OCI-LY7 (cell line): ENCODE measurements around the gene NSD2. TPM values are rescaled to one million over a fixed set of nuclear protein-coding genes. Genes with fewer than 3 reads are reported as not detected.

ENCODE experiments used
- BruUV-seq: library from RNA; stranded (reverse); fragments of 400-500 nt; replicated peaks from 2 replicates; lab custom pipeline; 2021; lab: Mats Ljungman, UMichigan
- CTCF ChIA-PET: fragments of 300-600 bp; sonication (Branson Sonifier 250); formaldehyde crosslinking; loops from one replicate; lab custom pipeline; 2022; ENCODE audit warnings: antibody characterized with exemption; ENCODE audit not compliant: unreplicated experiment; lab: Charles Lee
- POLR2A ChIA-PET: fragments of 300-600 bp; sonication (Branson Sonifier 250); formaldehyde crosslinking; loops from one replicate; lab custom pipeline; 2022; ENCODE audit warnings: antibody characterized with exemption; lab: Charles Lee
- DNase-seq: peaks from one replicate; pipeline ENCODE4 v3.0.0-alpha.2; 2015; ENCODE audit warnings: low spot score
- H2AFZ ChIP-seq: fragments of 200-600 bp; sonication (generic), shearing (Covaris generic); 2 replicates; pipeline ENCODE4 v1.6.1; 2014; ENCODE audit warnings: mild to moderate bottlenecking, antibody characterized with exemption, low read length, moderate library complexity
- H3K27ac ChIP-seq: fragments of 200-600 bp; sonication (generic); 2 replicates; pipeline ENCODE4 v1.5.1; 2014; ENCODE audit warnings: mixed run types, low read depth, mild to moderate bottlenecking, moderate library complexity, low read length, inconsistent platforms; ENCODE audit not compliant: poor library complexity, severe bottlenecking
- H3K36me3 ChIP-seq: fragments of 200-600 bp; sonication (generic); 2 replicates; pipeline ENCODE4 v1.6.1; 2014; ENCODE audit warnings: mild to moderate bottlenecking, antibody characterized with exemption, low read length, moderate library complexity, mixed read lengths; ENCODE audit not compliant: insufficient read depth
- H3K4me1 ChIP-seq: fragments of 200-600 bp; sonication (generic); 2 replicates; pipeline ENCODE4 v1.5.1; 2014; ENCODE audit warnings: mild to moderate bottlenecking, low read length; ENCODE audit not compliant: insufficient read depth, poor library complexity, severe bottlenecking
- H3K4me2 ChIP-seq: fragments of 200-600 bp; sonication (generic); 2 replicates; pipeline ENCODE4 v1.6.1; 2014; ENCODE audit warnings: mild to moderate bottlenecking, low read length
- H3K4me3 ChIP-seq: fragments of 200-600 bp; sonication (generic); 2 replicates; pipeline ENCODE4 v1.5.1; 2014; ENCODE audit warnings: mild to moderate bottlenecking, low read depth, low read length; ENCODE audit not compliant: poor library complexity, severe bottlenecking
- H3K79me2 ChIP-seq: fragments of 200-600 bp; sonication (generic); 2 replicates; pipeline ENCODE4 v1.6.1; 2016; ENCODE audit warnings: low read depth, mild to moderate bottlenecking, low read length, moderate library complexity, mixed read lengths; ENCODE audit not compliant: insufficient read depth
- H3K9me2 ChIP-seq: fragments of 200-600 bp; sonication (generic); 2 replicates; pipeline ENCODE4 v1.6.1; 2016; ENCODE audit warnings: mild to moderate bottlenecking, low read length, mixed read lengths; ENCODE audit not compliant: insufficient read depth
- H3K9me3 ChIP-seq: fragments of 200-600 bp; sonication (generic); 2 replicates; pipeline ENCODE4 v1.6.1; 2014; ENCODE audit warnings: mild to moderate bottlenecking, mixed run types, low read length, mixed read lengths
- H4K20me1 ChIP-seq: fragments of 200-600 bp; sonication (generic); 2 replicates; pipeline ENCODE4 v1.6.1; 2014; ENCODE audit warnings: mild to moderate bottlenecking, antibody characterized with exemption, low read length, moderate library complexity, mixed read lengths; ENCODE audit not compliant: insufficient read depth
- CTCF ChIP-seq: fragments of 200-600 bp; sonication (generic); conservative IDR thresholded peaks from 2 replicates; pipeline ENCODE4 v1.5.1; 2014; ENCODE audit warnings: mild to moderate bottlenecking, antibody characterized with exemption, low read length, moderate library complexity, mixed read lengths
- EZH2phosphoT487 ChIP-seq: fragments of 200-600 bp; sonication (generic); IDR thresholded peaks from 2 replicates; pipeline ENCODE4 v1.6.1; 2018; ENCODE audit warnings: low read depth, borderline replicate concordance, mild to moderate bottlenecking, mixed run types, antibody characterized with exemption, low read length, moderate library complexity, mixed read lengths
- intact Hi-C: fragments of 100-400 bp; cut with micrococcal nuclease; formaldehyde crosslinking; loops from one replicate; pipeline ENCODE4 v1.10.0; 2022; ENCODE audit not compliant: unreplicated experiment
- total RNA-seq, 2 experiments: library from RNA; depleted of rRNA in 1 of 2; stranded (reverse); fragments of >200 nt in 1 of 2; shearing (Covaris generic) in 1 of 2; gene quantifications; 2 replicates each; pipeline ENCODE4 v1.2.3, GENCODE V29; 2014 to 2022

The NSD2 gene
- total RNA-seq, 2 experiments from 2014 or later: 169 to 329 TPM

- intact Hi-C loops: no loop called here
- peaks cover 91% of the 10 kb centered on the region for H3K36me3 ChIP-seq
- H3K4me3 ChIP-seq: no peak overlapping the region
- no peaks in the 10 kb centered on the region for H4K20me1 ChIP-seq
- H3K27ac ChIP-seq: no peak overlapping the region
- no peak overlapping the region for H3K4me2 ChIP-seq
- no peaks in the 10 kb centered on the region for H3K4me1 ChIP-seq
- ChIA-PET POLR2A (interaction anchor here (0.6 kb wide), 1 partner anchor 12 kb away, joined by 3 read pairs; no protein-coding TSS in a partner anchor), CTCF (no interaction called here)
- TF ChIP-seq CTCF: no peak
- TF ChIP-seq EZH2phosphoT487: no peak
- no peak for DNase-seq
- no peaks in the 10 kb centered on the region for H3K9me3 ChIP-seq
- H3K9me2 ChIP-seq: no peaks in the 10 kb centered on the region
- no peaks in the 10 kb centered on the region for H3K79me2 ChIP-seq
- no TSS peak for BruUV-seq
- no peak overlapping the region for H2AFZ ChIP-seq
These were observed 81.0 kb downstream of the NSD2 start for GRCh38 chr4:1952058-1952700.

GRCh38 chr4:1952719-1953118 is 81.5 kb downstream of the NSD2 start:
- POLR2A ChIA-PET: interaction anchor here (0.6 kb wide), 1 partner anchor 12 kb away, joined by 3 read pairs; no protein-coding TSS in a partner anchor
- intact Hi-C loops: no loop called here
- no peaks in the 10 kb centered on the region for H3K4me1 ChIP-seq
- no peak overlapping the region for H2AFZ ChIP-seq
- H3K9me3 ChIP-seq: no peaks in the 10 kb centered on the region
- CTCF ChIA-PET: no interaction called here
- TF ChIP-seq EZH2phosphoT487 (no peak), CTCF (no peak)
- H3K27ac ChIP-seq: no peak overlapping the region
- H3K79me2 ChIP-seq: no peaks in the 10 kb centered on the region
- H3K9me2 ChIP-seq: no peaks in the 10 kb centered on the region
- H3K36me3 ChIP-seq: peaks cover 91% of the 10 kb centered on the region
- no peak for DNase-seq
- H3K4me2 ChIP-seq: no peak overlapping the region
- H3K4me3 ChIP-seq: no peak overlapping the region
- BruUV-seq: no TSS peak
- H4K20me1 ChIP-seq: no peaks in the 10 kb centered on the region

- no peaks in the 10 kb centered on the region for H4K20me1 ChIP-seq
- no peaks in the 10 kb centered on the region for H3K79me2 ChIP-seq
- H3K9me2 ChIP-seq: no peaks in the 10 kb centered on the region
- no peak for DNase-seq
- no peaks in the 10 kb centered on the region for H3K9me3 ChIP-seq
- no peak overlapping the region for H3K27ac ChIP-seq
- TF ChIP-seq CTCF: no peak
- TF ChIP-seq EZH2phosphoT487: no peak
- no peak overlapping the region for H3K4me2 ChIP-seq
- H3K4me1 ChIP-seq: no peaks in the 10 kb centered on the region
- ChIA-PET CTCF (no interaction called here), POLR2A (no interaction called here)
- intact Hi-C loops: no loop called here
- peaks cover 91% of the 10 kb centered on the region for H3K36me3 ChIP-seq
- no peak overlapping the region for H3K4me3 ChIP-seq
- no TSS peak for BruUV-seq
- H2AFZ ChIP-seq: no peak overlapping the region
These were observed 82.1 kb downstream of the NSD2 start for GRCh38 chr4:1953335-1953734.
